ENCODE measurements around the gene PTK7.

PTK7 gene

DNA sequence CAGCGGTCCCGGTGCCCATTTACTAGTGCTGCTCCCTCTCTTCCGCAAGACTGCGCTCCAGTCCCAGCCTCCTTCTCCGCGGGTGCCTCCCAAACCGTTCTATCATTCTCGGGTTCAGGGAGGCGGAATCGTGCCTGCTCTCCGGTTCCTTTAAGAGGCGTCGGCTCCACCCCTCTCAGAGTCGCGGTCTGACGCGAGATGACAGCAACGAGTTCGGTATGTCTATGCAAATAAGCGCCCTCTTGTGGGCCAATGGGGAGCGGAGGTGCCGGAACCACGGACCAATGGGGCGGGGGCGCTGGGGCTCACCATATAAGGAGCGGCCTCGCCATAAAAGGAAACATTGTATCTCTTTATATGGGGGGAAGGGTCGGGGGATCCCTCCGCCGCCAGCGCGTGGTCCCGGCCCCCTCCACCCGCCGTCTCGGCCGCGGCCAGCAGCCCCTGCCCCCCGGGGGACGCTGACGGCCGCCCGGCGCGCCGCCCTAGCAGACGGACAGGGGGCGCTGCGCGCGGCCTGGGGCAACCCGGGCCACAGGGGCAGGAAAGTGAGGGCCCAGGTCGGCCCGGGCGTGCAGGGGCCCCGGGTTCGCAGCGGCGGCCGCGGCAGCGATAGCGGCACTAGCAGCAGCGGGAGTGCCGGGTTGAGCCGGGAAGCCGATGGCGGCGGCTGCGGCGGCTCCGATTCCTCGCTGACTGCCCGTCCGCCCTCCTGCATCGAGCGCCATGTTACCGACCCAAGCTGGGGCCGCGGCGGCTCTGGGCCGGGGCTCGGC lies 95.0 kb downstream of the PTK7 start, which contains the start of gene SRF:
SRF (plus strand) TSS at position 339 of the 776 bp plus-strand sequence; CDS start at position 727, 388 bp downstream.
- H3K4me3 ChIP-seq (ENCODE audit: insufficient read length, low read depth) = peak within 1 kb of the TSS; percentile 82

DNA sequence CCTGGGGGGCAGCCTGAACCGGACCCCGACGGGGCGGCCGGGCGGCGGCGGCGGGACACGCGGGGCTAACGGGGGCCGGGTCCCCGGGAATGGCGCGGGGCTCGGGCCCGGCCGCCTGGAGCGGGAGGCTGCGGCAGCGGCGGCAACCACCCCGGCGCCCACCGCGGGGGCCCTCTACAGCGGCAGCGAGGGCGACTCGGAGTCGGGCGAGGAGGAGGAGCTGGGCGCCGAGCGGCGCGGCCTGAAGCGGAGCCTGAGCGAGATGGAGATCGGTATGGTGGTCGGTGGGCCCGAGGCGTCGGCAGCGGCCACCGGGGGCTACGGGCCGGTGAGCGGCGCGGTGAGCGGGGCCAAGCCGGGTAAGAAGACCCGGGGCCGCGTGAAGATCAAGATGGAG lies 95.6 kb downstream of the PTK7 start:
- peaks cover 7% of the 10 kb centered on the region for H3K4me1 ChIP-seq (ENCODE audit: insufficient read depth, insufficient read length)
- H3K4me3 ChIP-seq (ENCODE audit: insufficient read length, low read depth) = peak overlapping the region; percentile 82
- H3K36me3 ChIP-seq (ENCODE audit: insufficient read depth, insufficient read length, low read length) = peaks cover 27% of the 10 kb centered on the region
- no peak for TF ChIP-seq YY1 (IDR thresholded peaks at IDR 0.05; ENCODE audit: insufficient read depth, insufficient read length)
- no peaks in the 10 kb centered on the region for H3K27me3 ChIP-seq (ENCODE audit: insufficient read depth, insufficient read length)
- DNase-seq (ENCODE audit: low read depth, low spot score) = no peak
- no peaks in the 10 kb centered on the region for H3K9me3 ChIP-seq (ENCODE audit: insufficient read depth, low read length)
- peak overlapping the region; percentile 92 for H3K9ac ChIP-seq (ENCODE audit: insufficient read length, low read depth)

More for the DNA sequence above, 95.0 kb downstream of the PTK7 start, which contains the start of gene SRF:
- TF ChIP-seq YY1 (IDR thresholded peaks at IDR 0.05; ENCODE audit: insufficient read depth, insufficient read length) = no peak
- Histone ChIP-seq H3K9ac (ENCODE audit: insufficient read length, low read depth) (peak within 1 kb of the TSS; percentile 92), H3K27me3 (ENCODE audit: insufficient read depth, insufficient read length) (no peaks in the 10 kb centered on the region), H3K36me3 (ENCODE audit: insufficient read depth, insufficient read length, low read length) (peaks cover 22% of the 10 kb centered on the region), H3K9me3 (ENCODE audit: insufficient read depth, low read length) (no peaks in the 10 kb centered on the region), H3K4me1 (ENCODE audit: insufficient read depth, insufficient read length) (peaks cover 7% of the 10 kb centered on the region)
- peak; percentile 96 for DNase-seq (ENCODE audit: low read depth, low spot score)

DNA sequence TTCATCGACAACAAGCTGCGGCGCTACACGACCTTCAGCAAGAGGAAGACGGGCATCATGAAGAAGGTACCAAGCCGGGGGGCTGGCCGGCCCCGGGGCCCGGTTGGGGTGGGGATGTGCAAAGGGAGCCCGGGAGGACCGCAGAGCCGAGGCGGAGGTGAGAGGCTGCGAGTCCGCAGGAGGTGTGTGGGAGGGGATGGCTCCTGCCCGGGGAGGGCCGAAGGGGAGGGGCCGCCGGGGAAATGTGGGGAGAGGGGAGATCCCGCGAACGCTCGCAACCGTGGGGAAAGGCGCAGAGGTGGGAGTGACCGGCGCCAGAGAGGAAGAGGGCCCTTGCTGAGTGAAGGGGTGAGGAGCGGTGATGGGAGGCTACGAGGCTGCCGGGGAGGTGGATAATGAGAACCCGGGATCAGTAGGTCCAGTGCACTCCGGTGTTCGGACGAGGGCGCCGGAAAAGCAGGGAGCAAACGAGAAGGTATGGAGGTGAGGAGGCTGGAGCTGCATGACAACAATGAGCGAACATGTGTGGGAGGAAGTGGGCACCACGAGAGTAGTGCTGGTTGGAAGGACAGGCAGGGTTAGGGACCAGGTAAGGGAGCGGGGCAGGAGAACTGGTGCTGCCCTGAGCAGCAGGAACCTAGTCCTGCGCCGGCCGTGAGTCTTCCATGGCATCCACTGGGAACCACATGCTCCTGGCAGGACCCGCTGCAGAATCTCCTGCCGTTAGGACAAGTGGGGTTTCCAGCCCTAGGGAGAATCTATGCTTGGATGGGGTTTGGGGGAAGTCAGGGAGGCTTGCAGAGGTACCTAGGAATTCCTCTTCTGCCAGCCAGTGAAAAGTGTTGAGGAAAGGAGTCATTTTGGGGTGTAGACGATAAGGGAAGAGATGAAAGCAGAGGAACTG lies 96.2 kb downstream of the PTK7 start:
- Histone ChIP-seq H3K36me3 (ENCODE audit: insufficient read depth, insufficient read length, low read length) (peaks cover 30% of the 10 kb centered on the region), H3K27me3 (ENCODE audit: insufficient read depth, insufficient read length) (no peaks in the 10 kb centered on the region), H3K4me1 (ENCODE audit: insufficient read depth, insufficient read length) (peaks cover 7% of the 10 kb centered on the region), H3K9ac (ENCODE audit: insufficient read length, low read depth) (peak overlapping the region; percentile 92), H3K9me3 (ENCODE audit: insufficient read depth, low read length) (no peaks in the 10 kb centered on the region), H3K4me3 (ENCODE audit: insufficient read length, low read depth) (peak overlapping the region; percentile 82)
- TF ChIP-seq ZNF274 (IDR thresholded peaks at IDR 0.05; ENCODE audit: low read depth, low read length) = no peak
- no peak for TF ChIP-seq SUZ12 (IDR thresholded peaks at IDR 0.05; ENCODE audit: extremely low read depth, insufficient read depth, insufficient read length)
- no peak for TF ChIP-seq YY1 (IDR thresholded peaks at IDR 0.05; ENCODE audit: insufficient read depth, insufficient read length)
- no peak for DNase-seq (ENCODE audit: low read depth, low spot score)

DNA sequence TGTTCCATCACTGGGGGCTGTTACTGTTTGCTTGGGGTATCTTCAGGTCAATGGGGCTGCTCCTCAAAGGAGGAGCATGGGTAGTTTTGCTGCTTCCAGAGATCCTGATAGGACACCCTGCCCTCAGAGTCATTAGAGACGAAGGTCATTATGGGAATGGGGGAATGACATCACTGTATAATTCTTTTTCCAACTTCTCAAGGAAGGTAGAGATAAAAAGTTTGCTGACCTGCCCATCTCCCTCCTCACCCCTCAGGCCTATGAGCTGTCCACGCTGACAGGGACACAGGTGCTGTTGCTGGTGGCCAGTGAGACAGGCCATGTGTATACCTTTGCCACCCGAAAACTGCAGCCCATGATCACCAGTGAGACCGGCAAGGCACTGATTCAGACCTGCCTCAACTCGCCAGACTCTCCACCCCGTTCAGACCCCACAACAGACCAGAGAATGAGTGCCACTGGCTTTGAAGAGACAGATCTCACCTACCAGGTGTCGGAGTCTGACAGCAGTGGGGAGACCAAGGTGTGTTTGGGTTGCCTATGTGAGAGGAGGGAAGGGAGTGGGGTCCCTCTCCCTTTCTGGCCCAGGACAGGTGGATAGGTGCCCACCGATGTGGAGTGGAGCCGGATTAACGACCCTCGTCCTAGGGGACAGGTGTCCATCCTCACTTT lies 97.6 kb downstream of the PTK7 start:
- Histone ChIP-seq H3K9ac (ENCODE audit: insufficient read length, low read depth) (peak overlapping the region; percentile 50), H3K36me3 (ENCODE audit: insufficient read depth, insufficient read length, low read length) (peaks cover 40% of the 10 kb centered on the region)
- no peak for DNase-seq (ENCODE audit: low read depth, low spot score)

DNA sequence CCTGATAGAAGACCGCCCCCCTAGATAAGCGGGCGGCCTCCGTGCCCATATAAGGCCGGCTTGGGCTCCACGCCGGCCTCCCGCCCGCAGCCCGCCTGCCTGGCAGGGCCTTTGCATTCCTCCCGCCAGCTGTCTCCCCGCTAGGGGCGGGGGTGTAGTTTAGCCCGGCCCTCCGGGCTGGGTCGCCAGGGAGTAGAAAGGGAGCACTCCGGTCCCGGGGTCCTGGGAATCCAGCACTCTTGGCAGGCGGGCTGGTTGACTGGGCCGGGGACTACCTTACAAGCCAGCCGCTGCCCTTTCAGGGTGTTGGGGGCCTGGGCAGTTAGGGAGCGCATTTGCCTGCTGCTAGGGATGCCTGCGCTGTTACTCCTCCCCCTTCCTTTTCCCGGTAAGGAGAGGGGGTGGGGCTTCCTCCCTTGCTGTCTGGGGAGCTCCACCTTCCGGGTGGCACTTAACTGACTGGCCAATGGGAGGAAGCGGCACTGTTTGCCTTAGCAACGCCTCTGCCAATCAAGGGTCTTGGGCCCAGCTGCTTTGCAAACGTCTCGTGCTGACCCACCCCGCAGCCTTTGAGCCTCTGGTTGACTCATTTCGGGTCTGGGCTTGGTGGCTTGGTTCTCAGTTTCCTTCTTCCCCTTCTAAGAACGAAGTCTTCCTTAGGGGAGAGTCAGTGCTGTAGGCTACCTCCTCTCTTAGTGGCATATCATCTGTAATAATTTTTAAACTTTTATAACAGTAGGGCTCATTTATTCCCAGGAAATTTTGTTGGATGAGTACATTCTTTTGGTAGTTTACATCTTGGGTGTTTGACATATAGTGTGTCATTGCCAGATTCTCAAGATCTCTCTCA lies 98.4 kb downstream of the PTK7 start:
- H3K27me3 ChIP-seq (ENCODE audit: insufficient read depth, insufficient read length) = no peaks in the 10 kb centered on the region
- peak; percentile 92 for DNase-seq (ENCODE audit: low read depth, low spot score)
- TF ChIP-seq SUZ12 (IDR thresholded peaks at IDR 0.05; ENCODE audit: extremely low read depth, insufficient read depth, insufficient read length) (no peak), ZNF274 (IDR thresholded peaks at IDR 0.05; ENCODE audit: low read depth, low read length) (no peak), YY1 (IDR thresholded peaks at IDR 0.05; ENCODE audit: insufficient read depth, insufficient read length) (no peak)
- no peaks in the 10 kb centered on the region for H3K9me3 ChIP-seq (ENCODE audit: insufficient read depth, low read length)
- peaks cover 7% of the 10 kb centered on the region for H3K4me1 ChIP-seq (ENCODE audit: insufficient read depth, insufficient read length)
- H3K4me3 ChIP-seq (ENCODE audit: insufficient read length, low read depth) = no peak overlapping the region
- peaks cover 47% of the 10 kb centered on the region for H3K36me3 ChIP-seq (ENCODE audit: insufficient read depth, insufficient read length, low read length)
- H3K9ac ChIP-seq (ENCODE audit: insufficient read length, low read depth) = peak overlapping the region; percentile 50

More for the DNA sequence above, 97.6 kb downstream of the PTK7 start:
- Histone ChIP-seq H3K4me1 (ENCODE audit: insufficient read depth, insufficient read length) (peaks cover 7% of the 10 kb centered on the region), H3K27me3 (ENCODE audit: insufficient read depth, insufficient read length) (no peaks in the 10 kb centered on the region), H3K9me3 (ENCODE audit: insufficient read depth, low read length) (no peaks in the 10 kb centered on the region), H3K4me3 (ENCODE audit: insufficient read length, low read depth) (peak overlapping the region; percentile 26)
- TF ChIP-seq SUZ12 (IDR thresholded peaks at IDR 0.05; ENCODE audit: extremely low read depth, insufficient read depth, insufficient read length) = no peak
- no peak for TF ChIP-seq YY1 (IDR thresholded peaks at IDR 0.05; ENCODE audit: insufficient read depth, insufficient read length)
- TF ChIP-seq ZNF274 (IDR thresholded peaks at IDR 0.05; ENCODE audit: low read depth, low read length) = no peak

DNA sequence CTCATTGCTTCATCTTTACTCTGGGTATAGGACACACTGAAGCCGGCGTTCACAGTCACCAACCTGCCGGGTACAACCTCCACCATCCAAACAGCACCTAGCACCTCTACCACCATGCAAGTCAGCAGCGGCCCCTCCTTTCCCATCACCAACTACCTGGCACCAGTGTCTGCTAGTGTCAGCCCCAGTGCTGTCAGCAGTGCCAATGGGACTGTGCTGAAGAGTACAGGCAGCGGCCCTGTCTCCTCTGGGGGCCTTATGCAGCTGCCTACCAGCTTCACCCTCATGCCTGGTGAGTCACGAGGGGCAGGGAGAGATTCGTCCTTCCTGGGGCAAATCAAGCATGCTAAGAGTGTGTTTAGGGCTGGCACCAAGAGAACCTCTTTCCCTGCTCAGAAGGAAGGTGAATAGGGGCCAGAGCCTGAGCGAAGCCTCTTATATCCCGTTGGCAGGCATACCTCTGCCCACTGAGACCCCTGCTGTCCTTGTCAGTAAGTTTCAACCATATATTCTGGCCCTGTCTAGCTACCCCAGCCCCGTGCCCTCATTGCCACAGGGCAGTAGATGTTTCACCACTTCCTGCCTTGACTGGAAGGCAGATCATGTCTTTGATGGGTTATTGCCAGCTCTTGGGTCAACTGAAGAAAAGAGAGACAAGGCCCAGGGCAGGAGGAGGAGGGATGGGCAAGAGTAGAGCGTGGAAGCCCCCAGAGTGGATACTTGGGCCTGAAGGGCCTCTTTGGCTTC lies 99.7 kb downstream of the PTK7 start:
- no peaks in the 10 kb centered on the region for H3K9me3 ChIP-seq (ENCODE audit: insufficient read depth, low read length)
- DNase-seq (ENCODE audit: low read depth, low spot score) = no peak
- TF ChIP-seq SUZ12 (IDR thresholded peaks at IDR 0.05; ENCODE audit: extremely low read depth, insufficient read depth, insufficient read length) = no peak
- TF ChIP-seq YY1 (IDR thresholded peaks at IDR 0.05; ENCODE audit: insufficient read depth, insufficient read length) = no peak
- no peak for TF ChIP-seq ZNF274 (IDR thresholded peaks at IDR 0.05; ENCODE audit: low read depth, low read length)
- peaks cover 53% of the 10 kb centered on the region for H3K36me3 ChIP-seq (ENCODE audit: insufficient read depth, insufficient read length, low read length)
- H3K9ac ChIP-seq (ENCODE audit: insufficient read length, low read depth) = no peak overlapping the region
- H3K4me3 ChIP-seq (ENCODE audit: insufficient read length, low read depth) = no peak overlapping the region
- H3K4me1 ChIP-seq (ENCODE audit: insufficient read depth, insufficient read length) = peaks cover 10% of the 10 kb centered on the region
- no peaks in the 10 kb centered on the region for H3K27me3 ChIP-seq (ENCODE audit: insufficient read depth, insufficient read length)
